Peyer's patch (tissue), 4 donors: ENCODE data around the gene COG6. TPM values are rescaled to one million over a fixed set of nuclear protein-coding genes. Genes with fewer than 3 reads are reported as not detected.

Experiments
- DNase-seq, 3 donors: peaks; one replicate each; pipeline ENCODE4 v3.0.0-alpha.2; 2017 to 2019
- H3K27ac ChIP-seq, 4 donors: fragments of 200-600 bp; sonication (generic); one replicate each; pipeline ENCODE4 v1.5.1; 2016 to 2019
- H3K27me3 ChIP-seq, 2 donors: fragments of 200-600 bp; sonication (generic); one replicate each; pipeline ENCODE4 v1.5.1; 2019
- H3K36me3 ChIP-seq, 3 donors: fragments of 200-600 bp; sonication (generic); one replicate each; pipeline ENCODE4 v1.5.1; 2016 to 2019
- H3K4me1 ChIP-seq, 4 donors: fragments of 200-600 bp; sonication (generic); one replicate each; pipeline ENCODE4 v1.5.1; 2016 to 2019
- H3K4me3 ChIP-seq, 4 donors: fragments of 200-600 bp; sonication (generic); 1 replicate in 3 of 4; 2 replicates in 1 of 4; pipeline ENCODE4 v1.5.1; 2016 to 2019; ENCODE audit warnings: mild to moderate bottlenecking in 1 of 4
- H3K9me3 ChIP-seq, 4 donors: fragments of 200-600 bp; sonication (generic); one replicate each; pipeline ENCODE4 v1.5.1; 2016 to 2019; ENCODE audit warnings: mild to moderate bottlenecking in 1 of 4
- POLR2A ChIP-seq, 2 donors: fragments of 450-650 bp; IDR thresholded peaks; one replicate each; pipeline ENCODE4 v1.5.1; 2017; ENCODE audit warnings: antibody characterized with exemption in 2 of 2, mild to moderate bottlenecking in 2 of 2, moderate library complexity in 2 of 2
- total RNA-seq, 4 donors: library from RNA; depleted of rRNA; stranded (reverse); fragments of >200 nt; gene quantifications; one replicate each; pipeline ENCODE4 v1.1.0, GENCODE V29; 2016
- TF ChIP-seq, protein P1 (sequence below), 6 experiments: fragments of 450-650 bp in 4 of 6; fragments of 200-600 bp in 2 of 6; sonication (generic) in 1 of 6; IDR thresholded peaks; one replicate each; pipeline ENCODE4 v1.5.1; 2017 to 2019; ENCODE audit warnings: antibody characterized with exemption in 6 of 6, mild to moderate bottlenecking in 3 of 6, moderate library complexity in 1 of 6

Gene COG6
- total RNA-seq: 10 to 100 TPM; 11.1 to 61.9 (median 21.5) TPM

DNA sequence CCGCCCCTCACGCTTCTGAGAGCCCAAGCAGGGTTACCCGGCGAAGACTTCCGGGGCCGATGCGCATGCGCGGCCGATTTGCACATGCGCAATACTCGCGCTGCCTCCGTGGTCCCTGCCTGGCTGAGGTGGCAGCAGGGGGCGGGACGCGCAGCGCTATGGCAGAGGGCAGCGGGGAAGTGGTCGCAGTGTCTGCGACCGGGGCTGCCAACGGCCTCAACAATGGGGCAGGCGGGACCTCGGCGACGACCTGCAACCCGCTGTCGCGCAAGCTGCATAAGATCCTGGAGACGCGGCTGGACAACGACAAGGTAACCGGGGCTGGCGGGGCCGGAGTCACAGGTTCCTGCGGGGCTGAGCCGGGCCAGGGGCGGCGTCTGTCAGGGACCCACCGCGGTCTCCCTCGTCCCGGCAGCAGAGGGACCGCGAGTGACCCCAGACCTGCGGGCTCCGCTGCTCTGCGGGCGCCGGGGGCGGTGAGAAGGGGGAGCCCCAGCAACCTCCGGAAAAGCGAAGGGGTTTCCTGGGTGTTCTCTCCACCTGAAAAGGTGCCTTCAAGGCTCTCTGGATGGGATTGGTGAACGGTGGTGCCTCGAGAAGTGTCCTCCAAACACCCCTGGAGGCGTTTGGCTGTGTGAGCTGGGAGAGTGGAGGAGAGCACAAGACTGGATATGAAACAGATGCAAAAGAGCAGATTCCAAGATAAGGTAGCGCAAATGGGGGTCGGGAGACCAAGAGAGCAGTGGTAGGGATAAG, at the start of gene COG6:
Gene COG6 (plus strand): TSS at position 94 of the 756 bp plus-strand sequence. CDS start 65 bp downstream, at position 159.
- DNase-seq: peak; percentile 88 to 97 (median 91)
- Histone ChIP-seq H3K4me1 (peaks cover 0 to 11% (median 1%) of the 10 kb centered on the region in 4 donors), H3K36me3 (no peaks in the 10 kb centered on the region), H3K4me3 (peak within 1 kb of the TSS; percentile 75 to 94 (median 80)), H3K27ac (peak within 1 kb of the TSS; percentile 57 to 80 (median 68)), H3K27me3 (no peaks in the 10 kb centered on the region), H3K9me3 (no peaks in the 10 kb centered on the region)
- TF ChIP-seq, protein P1, sequence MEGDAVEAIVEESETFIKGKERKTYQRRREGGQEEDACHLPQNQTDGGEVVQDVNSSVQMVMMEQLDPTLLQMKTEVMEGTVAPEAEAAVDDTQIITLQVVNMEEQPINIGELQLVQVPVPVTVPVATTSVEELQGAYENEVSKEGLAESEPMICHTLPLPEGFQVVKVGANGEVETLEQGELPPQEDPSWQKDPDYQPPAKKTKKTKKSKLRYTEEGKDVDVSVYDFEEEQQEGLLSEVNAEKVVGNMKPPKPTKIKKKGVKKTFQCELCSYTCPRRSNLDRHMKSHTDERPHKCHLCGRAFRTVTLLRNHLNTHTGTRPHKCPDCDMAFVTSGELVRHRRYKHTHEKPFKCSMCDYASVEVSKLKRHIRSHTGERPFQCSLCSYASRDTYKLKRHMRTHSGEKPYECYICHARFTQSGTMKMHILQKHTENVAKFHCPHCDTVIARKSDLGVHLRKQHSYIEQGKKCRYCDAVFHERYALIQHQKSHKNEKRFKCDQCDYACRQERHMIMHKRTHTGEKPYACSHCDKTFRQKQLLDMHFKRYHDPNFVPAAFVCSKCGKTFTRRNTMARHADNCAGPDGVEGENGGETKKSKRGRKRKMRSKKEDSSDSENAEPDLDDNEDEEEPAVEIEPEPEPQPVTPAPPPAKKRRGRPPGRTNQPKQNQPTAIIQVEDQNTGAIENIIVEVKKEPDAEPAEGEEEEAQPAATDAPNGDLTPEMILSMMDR (IDR thresholded peaks at IDR 0.05): no peak
- TF ChIP-seq POLR2A (IDR thresholded peaks at IDR 0.05): peak in 1 of 2 donors; percentile 27

DNA sequence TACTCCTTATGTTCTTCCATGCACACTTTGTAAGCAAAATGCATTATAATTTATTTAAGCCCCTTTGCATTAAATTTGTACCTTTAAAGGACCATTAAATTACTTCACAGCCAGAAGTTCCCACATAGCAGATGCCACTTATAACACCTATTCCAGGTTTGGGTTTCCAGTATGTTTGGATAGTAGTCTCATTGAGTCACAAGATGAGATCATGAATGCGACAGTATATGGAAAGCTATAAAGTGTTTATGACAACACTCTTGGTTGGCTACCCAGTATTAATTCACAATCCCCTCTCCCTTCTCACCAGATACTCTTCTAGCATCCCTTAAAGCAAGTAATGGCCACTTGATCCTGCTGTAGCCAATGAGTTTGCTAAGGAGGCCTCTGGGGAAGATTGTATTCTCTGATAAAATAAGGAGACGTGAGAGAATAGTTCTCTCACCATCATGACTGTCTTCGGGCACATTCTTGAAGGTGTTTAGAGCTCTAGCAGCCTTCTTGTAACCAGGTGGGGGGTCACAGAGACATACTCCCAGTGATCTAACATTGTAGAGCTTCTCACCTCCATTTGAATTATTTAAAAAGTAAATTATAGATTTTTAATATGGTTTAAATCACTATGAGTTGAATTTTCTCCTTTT, 49.7 kb upstream of the COG6 start:
- no peak overlapping the region for H3K27ac ChIP-seq
- H3K4me1 ChIP-seq: peaks cover 0 to 9% (median 2%) of the 10 kb centered on the region in 4 donors
- DNase-seq: no peak
- no peak overlapping the region for H3K4me3 ChIP-seq
- H3K27me3 ChIP-seq: no peaks in the 10 kb centered on the region
- H3K36me3 ChIP-seq: no peaks in the 10 kb centered on the region
- TF ChIP-seq, protein P1 (IDR thresholded peaks at IDR 0.05): no peak
- no peak for TF ChIP-seq POLR2A (IDR thresholded peaks at IDR 0.05)
- H3K9me3 ChIP-seq: no peaks in the 10 kb centered on the region

GRCh38 chr13:39607876-39608275, 47.6 kb upstream of the COG6 start:
- H3K27ac ChIP-seq: no peak overlapping the region
- TF ChIP-seq, protein P1 (IDR thresholded peaks at IDR 0.05): no peak
- no peak for TF ChIP-seq POLR2A (IDR thresholded peaks at IDR 0.05)
- no peaks in the 10 kb centered on the region for H3K27me3 ChIP-seq
- H3K9me3 ChIP-seq: no peaks in the 10 kb centered on the region
- H3K36me3 ChIP-seq: no peaks in the 10 kb centered on the region
- DNase-seq: no peak
- H3K4me3 ChIP-seq: no peak overlapping the region
- H3K4me1 ChIP-seq: peaks cover 0 to 9% (median 0%) of the 10 kb centered on the region in 4 donors

GRCh38 chr13:39612023-39612637, 43.3 kb upstream of the COG6 start:
- H3K27me3 ChIP-seq: no peaks in the 10 kb centered on the region
- H3K4me1 ChIP-seq: no peaks in the 10 kb centered on the region
- DNase-seq: peak in 2 of 3 donors; percentile 66 to 90
- no peak for TF ChIP-seq POLR2A (IDR thresholded peaks at IDR 0.05)
- TF ChIP-seq, protein P1 (IDR thresholded peaks at IDR 0.05): peak; percentile 31 to 82 (median 78)
- no peaks in the 10 kb centered on the region for H3K9me3 ChIP-seq
- no peak overlapping the region for H3K4me3 ChIP-seq
- H3K27ac ChIP-seq: no peak overlapping the region
- no peaks in the 10 kb centered on the region for H3K36me3 ChIP-seq

DNA sequence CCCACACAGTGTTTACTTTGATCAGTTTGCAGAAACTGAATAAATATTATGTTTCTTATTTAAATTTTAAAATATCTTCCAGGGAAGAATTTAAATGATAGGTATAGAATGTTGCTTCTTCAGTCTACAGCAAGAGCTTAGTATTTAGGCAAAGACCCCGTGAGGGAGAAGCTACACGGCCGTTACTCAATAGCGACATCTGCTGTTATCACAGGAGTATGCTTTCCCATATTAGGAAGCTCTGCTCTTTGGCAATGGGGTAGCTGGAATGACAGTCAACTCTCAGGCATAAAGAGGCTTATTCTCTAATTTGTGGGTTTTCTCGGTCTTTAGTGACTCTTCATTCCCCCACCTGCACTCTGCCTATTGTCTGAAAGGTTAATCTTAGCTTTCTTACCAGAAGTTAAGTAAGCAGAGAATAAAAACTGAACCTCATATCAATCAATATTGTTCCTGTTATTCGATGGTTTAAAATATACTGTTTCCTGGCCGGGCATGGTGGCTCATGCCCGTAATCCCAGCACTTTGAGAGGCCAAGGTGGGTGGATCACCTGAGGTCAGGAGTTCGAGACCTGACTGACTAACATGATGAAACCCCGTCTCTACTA, 39.3 kb upstream of the COG6 start:
- Histone ChIP-seq H3K27me3 (no peaks in the 10 kb centered on the region), H3K9me3 (no peaks in the 10 kb centered on the region), H3K4me3 (no peak overlapping the region), H3K36me3 (no peaks in the 10 kb centered on the region), H3K27ac (no peak overlapping the region), H3K4me1 (no peaks in the 10 kb centered on the region)
- peak in 1 of 3 donors; percentile 54 for DNase-seq
- no peak for TF ChIP-seq POLR2A (IDR thresholded peaks at IDR 0.05)
- TF ChIP-seq, protein P1 (IDR thresholded peaks at IDR 0.05): peak; percentile 19 to 78 (median 62)
